GM12878 (cell line): Measurements from ENCODE around the gene PRPS1. TPM values are rescaled to one million over a fixed set of nuclear protein-coding genes. Genes with fewer than 3 reads are reported as not detected.

Source experiments
- ATAC-seq: fragments of 200-7000 bp; cut with Tn5 transposase; 3 replicates; pipeline ENCODE4 v1.9.1; 2020; ENCODE audit warnings: mild to moderate bottlenecking, moderate library complexity
- BruUV-seq: library from RNA; stranded (reverse); fragments of 400-500 nt; replicated peaks from 2 replicates; lab custom pipeline; 2021; lab: Mats Ljungman, UMichigan
- CTCF ChIA-PET: fragments of 300-600 bp; sonication (Branson Sonifier 250); formaldehyde crosslinking; extraction: SDS; loops from one replicate; lab custom pipeline; 2021; ENCODE audit warnings: inconsistent platforms; lab: Yijun Ruan, JAX
- POLR2A ChIA-PET: fragments of 350-600 bp; formaldehyde crosslinking; extraction: SDS; loops from one replicate; lab custom pipeline; 2021; ENCODE audit warnings: inconsistent platforms; lab: Charles Lee
- RAD21 ChIA-PET: fragments of 300-600 bp; sonication (Branson Sonifier 250); formaldehyde crosslinking; loops from one replicate; lab custom pipeline; 2023; ENCODE audit warnings: antibody characterized with exemption; ENCODE audit not compliant: unreplicated experiment; lab: Charles Lee
- SMC1A ChIA-PET: fragments of 300-600 bp; sonication (Branson Sonifier 250); formaldehyde crosslinking; loops from one replicate; lab custom pipeline; 2023; ENCODE audit not compliant: unreplicated experiment, uncharacterized antibody; lab: Charles Lee
- DNase-seq: peaks from one replicate; pipeline ENCODE4 v3.0.0-alpha.2; 2011; ENCODE audit warnings: low read depth, low spot score
- FAIRE-seq: peaks from 3 replicates; lab custom pipeline; 2011; peaks lifted over from hg19 to GRCh38; lab: Jason Lieb, UNC
- H2AFZ ChIP-seq: 2 replicates; pipeline ENCODE4 v1.6.0; 2011; ENCODE audit warnings: low read depth, low read length, control low read depth; ENCODE audit not compliant: control insufficient read depth
- H3K27ac ChIP-seq: 2 replicates; pipeline ENCODE4 v1.5.1; 2011; ENCODE audit warnings: control low read depth; ENCODE audit not compliant: control insufficient read depth, insufficient read depth
- H3K27me3 ChIP-seq, 2 experiments: replicated peaks in 1 of 2; 2 replicates each; pipeline versions ENCODE4 v1.6.0 to v1.6.1; 2011; ENCODE audit warnings: low read length in 1 of 2; ENCODE audit not compliant: control insufficient read depth in 2 of 2, insufficient read depth in 2 of 2
- H3K36me3 ChIP-seq, 2 experiments: 2 replicates each; pipeline ENCODE4 v1.5.1; 2011; ENCODE audit warnings: low read length in 1 of 2; ENCODE audit not compliant: control insufficient read depth in 2 of 2, insufficient read depth in 2 of 2
- H3K4me1 ChIP-seq: 2 replicates; pipeline ENCODE4 v1.6.1; 2011; ENCODE audit warnings: mild to moderate bottlenecking, low read length, moderate library complexity, mixed read lengths; ENCODE audit not compliant: control insufficient read depth, insufficient read depth
- H3K4me2 ChIP-seq: 2 replicates; pipeline ENCODE4 v1.6.0; 2011; ENCODE audit warnings: control low read depth; ENCODE audit not compliant: control insufficient read depth, insufficient read depth
- H3K4me3 ChIP-seq: fragments of 200-600 bp; sonication (generic); 2 replicates; pipeline ENCODE4 v1.5.1; 2016
- H3K79me2 ChIP-seq: 2 replicates; pipeline ENCODE4 v1.6.0; 2011; ENCODE audit warnings: low read length; ENCODE audit not compliant: control insufficient read depth, insufficient read depth
- H3K9ac ChIP-seq: 2 replicates; pipeline ENCODE4 v1.8.0; 2011; ENCODE audit warnings: low read length, control low read depth, mixed read lengths; ENCODE audit not compliant: control insufficient read depth, insufficient read depth
- H3K9me3 ChIP-seq: replicated peaks from 3 replicates; pipeline ENCODE4 v1.5.1; 2011; ENCODE audit warnings: mild to moderate bottlenecking, low read length; ENCODE audit not compliant: control insufficient read depth, insufficient read depth
- H4K20me1 ChIP-seq: 2 replicates; pipeline ENCODE4 v1.6.0; 2011; ENCODE audit not compliant: control insufficient read depth, insufficient read depth
- CEBPB ChIP-seq, 2 experiments: fragments of 150-350 bp in 1 of 2; IDR thresholded peaks; 2 replicates each; pipeline ENCODE4 v1.6.1; 2012 to 2014; ENCODE audit warnings: low read depth in 2 of 2, low read length in 2 of 2, borderline replicate concordance in 1 of 2, inconsistent platforms in 1 of 2
- CREB1 ChIP-seq: IDR thresholded peaks from 2 replicates; pipeline ENCODE4 v1.6.1; 2012; ENCODE audit warnings: low read depth, mild to moderate bottlenecking, inconsistent platforms
- DPF2 ChIP-seq: fragments of 450-650 bp; IDR thresholded peaks from 2 replicates; pipeline ENCODE4 v1.6.1; 2017; ENCODE audit warnings: mild to moderate bottlenecking
- EED ChIP-seq: sonication (generic); IDR thresholded peaks from 2 replicates; pipeline ENCODE4 v1.6.1; 2016; ENCODE audit warnings: antibody characterized with exemption, low read depth
- EGR1 ChIP-seq, 2 experiments: IDR thresholded peaks; 1 replicate in 1 of 2; 2 replicates in 1 of 2; pipeline ENCODE4 v1.6.1; 2011 to 2012; ENCODE audit warnings: low read depth in 2 of 2, low read length in 2 of 2, borderline replicate concordance in 1 of 2, mild to moderate bottlenecking in 1 of 2, moderate library complexity in 1 of 2
- EZH2 ChIP-seq: IDR thresholded peaks from 2 replicates; pipeline ENCODE4 v1.6.1; 2012; ENCODE audit warnings: low read depth, mild to moderate bottlenecking, control low read depth, inconsistent platforms, low read length, borderline replicate concordance; ENCODE audit not compliant: control insufficient read depth
- FOXM1 ChIP-seq: IDR thresholded peaks from 2 replicates; pipeline ENCODE4 v1.6.1; 2012; ENCODE audit warnings: low read depth, mild to moderate bottlenecking, inconsistent platforms, low read length, moderate library complexity
- SMC3 ChIP-seq: IDR thresholded peaks from 2 replicates; pipeline ENCODE4 v1.6.1; 2011; ENCODE audit warnings: low read length, improper control_type of control experiment, borderline replicate concordance
- SP1 ChIP-seq: IDR thresholded peaks from one replicate; pipeline ENCODE4 v1.6.1; 2011; ENCODE audit warnings: low read depth, low read length
- STAT1 ChIP-seq: fragments of 450-650 bp; conservative IDR thresholded peaks from 2 replicates; pipeline ENCODE4 v1.6.1; 2014; ENCODE audit warnings: antibody characterized with exemption, mild to moderate bottlenecking
- TCF3 ChIP-seq: IDR thresholded peaks from 2 replicates; pipeline ENCODE4 v1.6.1; 2012; ENCODE audit warnings: low read depth, mild to moderate bottlenecking, low read length, borderline replicate concordance; ENCODE audit not compliant: insufficient read depth
- WRNIP1 ChIP-seq: IDR thresholded peaks from 2 replicates; pipeline ENCODE4 v1.6.1; 2011; ENCODE audit warnings: low read depth, low read length, improper control_type of control experiment, borderline replicate concordance
- ZNF24 ChIP-seq: fragments of 450-650 bp; IDR thresholded peaks from 2 replicates; pipeline ENCODE4 v1.6.1; 2017; ENCODE audit warnings: antibody characterized with exemption, mild to moderate bottlenecking
- WGBS: methylation state at CpG from one replicate; pipeline ENCODE4 v1.1.6; 2016; ENCODE audit warnings: low lambda C conversion rate; ENCODE audit not compliant: insufficient replicate concordance, insufficient coverage; ENCODE audit errors: missing lambda C conversion rate; 5-methylcytosine and 5-hydroxymethylcytosine counted together
- in situ Hi-C: fragments of 300-500 bp; cut with MboI; formaldehyde crosslinking; loops from 9 replicates; pipeline ENCODE4 v1.14.3; 2018; ENCODE audit warnings: mixed read lengths
- intact Hi-C: fragments of 100-400 bp; cut with micrococcal nuclease; formaldehyde crosslinking; loops from one replicate; pipeline ENCODE4 v1.14.2; 2022; ENCODE audit not compliant: unreplicated experiment
- polyA plus RNA-seq, 11 experiments: library from polyadenylated mRNA; depleted of rRNA in 4 of 11; unstranded in 6 of 11; stranded (reverse) in 5 of 11; fragments of >200 nt; fragmentation: Nextera tagmentation in 4 of 11; fragmentation: Illumina TruSeq in 1 of 11; extraction: Ambion mirVana in 4 of 11; extraction: Trizol in 1 of 11; gene quantifications; 1 replicate in 1 of 11; 2 replicates in 10 of 11; pipeline versions ENCODE4 v1.2.1 to v1.2.3, GENCODE V29; 2011 to 2016; ENCODE audit warnings: inconsistent platforms in 2 of 11, missing spikeins in 2 of 11, low read depth in 1 of 11
- total RNA-seq, 4 experiments: library from RNA; depleted of rRNA in 3 of 4; stranded (reverse); fragments of >200 nt in 3 of 4; fragmentation: Illumina TruSeq in 1 of 4; extraction: Trizol in 1 of 4; gene quantifications; 2 replicates each; pipeline versions ENCODE4 v1.2.1 to v1.2.3, GENCODE V29; 2013 to 2021
- TF ChIP-seq, protein P1 (sequence below): IDR thresholded peaks from 2 replicates; pipeline ENCODE4 v1.6.1; 2012; ENCODE audit warnings: low read depth, low read length, improper control_type of control experiment
- TF ChIP-seq, protein P2 (sequence below): fragments of 450-650 bp; IDR thresholded peaks from 2 replicates; pipeline ENCODE4 v1.6.1; 2017; ENCODE audit warnings: mild to moderate bottlenecking, moderate library complexity

PRPS1 gene
- total and polyA plus RNA-seq, 10 of the 15 experiments (the other 5 are each of a cell fraction or from before 2014, with no cell fraction given): 26.5 to 86.5 (median 61.1) TPM

DNA sequence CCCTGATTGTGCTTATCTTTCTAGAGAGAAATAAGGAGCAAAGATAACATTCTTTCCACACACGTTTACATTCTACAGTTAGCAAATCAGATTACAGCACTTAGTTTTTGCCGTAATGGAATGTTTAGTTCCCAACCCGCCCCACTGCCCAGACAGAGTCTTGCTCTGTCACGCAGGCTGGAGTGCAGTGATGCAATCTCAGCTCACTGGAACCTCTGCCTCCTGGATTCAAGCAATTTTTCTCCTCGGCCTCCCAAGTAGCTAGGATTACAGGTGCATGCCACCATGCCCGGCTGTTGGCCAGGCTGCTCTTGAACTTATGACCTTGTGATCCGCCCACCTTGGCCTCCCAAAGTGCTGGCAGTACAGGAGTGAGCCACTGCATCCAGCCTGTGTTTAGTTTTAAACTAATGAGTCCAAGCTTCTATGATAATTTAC lies 8.4 kb upstream of the PRPS1 start:
- Histone ChIP-seq H3K4me3 (no peak overlapping the region), H3K9me3 (no peaks in the 10 kb centered on the region), H3K27ac (no peak overlapping the region), H3K27me3 (no peaks in the 10 kb centered on the region), H3K9ac (no peak overlapping the region), H3K36me3 (no peaks in the 10 kb centered on the region), H3K4me1 (no peaks in the 10 kb centered on the region), H4K20me1 (no peaks in the 10 kb centered on the region), H3K79me2 (no peaks in the 10 kb centered on the region), H2AFZ (no peak overlapping the region), H3K4me2 (no peak overlapping the region)
- BruUV-seq: no TSS peak
- ChIA-PET POLR2A (no interaction called here), RAD21 (no interaction called here), CTCF (interaction anchor here (0.6 kb wide), 1 partner anchor 39 kb away, joined by 3 read pairs; no protein-coding TSS in a partner anchor), SMC1A (interaction anchor here (0.9 kb wide), 1 partner anchor 10 kb away, joined by 3 read pairs; no protein-coding TSS in a partner anchor)
- TF ChIP-seq, protein P1, sequence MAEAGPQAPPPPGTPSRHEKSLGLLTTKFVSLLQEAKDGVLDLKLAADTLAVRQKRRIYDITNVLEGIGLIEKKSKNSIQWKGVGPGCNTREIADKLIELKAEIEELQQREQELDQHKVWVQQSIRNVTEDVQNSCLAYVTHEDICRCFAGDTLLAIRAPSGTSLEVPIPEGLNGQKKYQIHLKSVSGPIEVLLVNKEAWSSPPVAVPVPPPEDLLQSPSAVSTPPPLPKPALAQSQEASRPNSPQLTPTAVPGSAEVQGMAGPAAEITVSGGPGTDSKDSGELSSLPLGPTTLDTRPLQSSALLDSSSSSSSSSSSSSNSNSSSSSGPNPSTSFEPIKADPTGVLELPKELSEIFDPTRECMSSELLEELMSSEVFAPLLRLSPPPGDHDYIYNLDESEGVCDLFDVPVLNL: no peak
- TF ChIP-seq STAT1 (no peak), EZH2 (no peak), SP1 (no peak), ZNF24 (no peak), CEBPB (IDR thresholded peaks at IDR 0.05; ENCODE audit: borderline replicate concordance in 1 of 2, low read depth in 2 of 2, low read length in 2 of 2) (no peak), EGR1 (IDR thresholded peaks at IDR 0.05; ENCODE audit: borderline replicate concordance in 1 of 2, low read depth in 2 of 2, low read length in 2 of 2) (no peak), EED (no peak), SMC3 (no peak), DPF2 (no peak), WRNIP1 (no peak), FOXM1 (no peak), CREB1 (no peak), TCF3 (no peak)
- TF ChIP-seq, protein P2, sequence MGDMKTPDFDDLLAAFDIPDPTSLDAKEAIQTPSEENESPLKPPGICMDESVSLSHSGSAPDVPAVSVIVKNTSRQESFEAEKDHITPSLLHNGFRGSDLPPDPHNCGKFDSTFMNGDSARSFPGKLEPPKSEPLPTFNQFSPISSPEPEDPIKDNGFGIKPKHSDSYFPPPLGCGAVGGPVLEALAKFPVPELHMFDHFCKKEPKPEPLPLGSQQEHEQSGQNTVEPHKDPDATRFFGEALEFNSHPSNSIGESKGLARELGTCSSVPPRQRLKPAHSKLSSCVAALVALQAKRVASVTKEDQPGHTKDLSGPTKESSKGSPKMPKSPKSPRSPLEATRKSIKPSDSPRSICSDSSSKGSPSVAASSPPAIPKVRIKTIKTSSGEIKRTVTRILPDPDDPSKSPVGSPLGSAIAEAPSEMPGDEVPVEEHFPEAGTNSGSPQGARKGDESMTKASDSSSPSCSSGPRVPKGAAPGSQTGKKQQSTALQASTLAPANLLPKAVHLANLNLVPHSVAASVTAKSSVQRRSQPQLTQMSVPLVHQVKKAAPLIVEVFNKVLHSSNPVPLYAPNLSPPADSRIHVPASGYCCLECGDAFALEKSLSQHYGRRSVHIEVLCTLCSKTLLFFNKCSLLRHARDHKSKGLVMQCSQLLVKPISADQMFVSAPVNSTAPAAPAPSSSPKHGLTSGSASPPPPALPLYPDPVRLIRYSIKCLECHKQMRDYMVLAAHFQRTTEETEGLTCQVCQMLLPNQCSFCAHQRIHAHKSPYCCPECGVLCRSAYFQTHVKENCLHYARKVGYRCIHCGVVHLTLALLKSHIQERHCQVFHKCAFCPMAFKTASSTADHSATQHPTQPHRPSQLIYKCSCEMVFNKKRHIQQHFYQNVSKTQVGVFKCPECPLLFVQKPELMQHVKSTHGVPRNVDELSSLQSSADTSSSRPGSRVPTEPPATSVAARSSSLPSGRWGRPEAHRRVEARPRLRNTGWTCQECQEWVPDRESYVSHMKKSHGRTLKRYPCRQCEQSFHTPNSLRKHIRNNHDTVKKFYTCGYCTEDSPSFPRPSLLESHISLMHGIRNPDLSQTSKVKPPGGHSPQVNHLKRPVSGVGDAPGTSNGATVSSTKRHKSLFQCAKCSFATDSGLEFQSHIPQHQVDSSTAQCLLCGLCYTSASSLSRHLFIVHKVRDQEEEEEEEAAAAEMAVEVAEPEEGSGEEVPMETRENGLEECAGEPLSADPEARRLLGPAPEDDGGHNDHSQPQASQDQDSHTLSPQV: no peak
- in situ Hi-C loops: no loop called here
- intact Hi-C loops: no loop called here
- no peak for ATAC-seq
- DNase-seq: no peak
- FAIRE-seq: no peak
- WGBS: 49% methylated on average over 7 of the region's 7 CpGs
